ENCODE measurements around the gene IPO13.

IPO13 gene

GRCh38 chr1:44016041-44016889 lies 69.5 kb downstream of the IPO13 start:
- no peaks in the 10 kb centered on the region for H3K27me3 ChIP-seq (replicated peaks; ENCODE audit: insufficient read depth, low read length)
- DNase-seq = no peak
- no peaks in the 10 kb centered on the region for H3K79me2 ChIP-seq (ENCODE audit: low read length)
- H3K27ac ChIP-seq (ENCODE audit: low read length) = no peak overlapping the region
- H3K4me3 ChIP-seq (ENCODE audit: low read length) = no peak overlapping the region
- no peak for TF ChIP-seq EZH2phosphoT487 (IDR thresholded peaks at IDR 0.05; ENCODE audit: low read length)
- no peak for TF ChIP-seq EZH2 (optimal IDR thresholded peaks at IDR 0.05; ENCODE audit: low read depth, low read length)
- TF ChIP-seq CTCF (IDR thresholded peaks at IDR 0.05; ENCODE audit: low read length) = no peak
- H3K9me3 ChIP-seq (replicated peaks; ENCODE audit: insufficient read depth, low read length) = no peaks in the 10 kb centered on the region
- H3F3A ChIP-seq (ENCODE audit: insufficient read depth, low read length) = no peaks in the 10 kb centered on the region
- H3K36me3 ChIP-seq (replicated peaks; ENCODE audit: insufficient read depth, low read length) = no peaks in the 10 kb centered on the region
- H3K9ac ChIP-seq (ENCODE audit: low read length) = no peak overlapping the region
- no peak overlapping the region for H3K4me2 ChIP-seq (ENCODE audit: low read depth, low read length)
- H4K20me1 ChIP-seq (ENCODE audit: insufficient read depth, low read length) = no peaks in the 10 kb centered on the region
- H3K9me2 ChIP-seq (replicated peaks; ENCODE audit: insufficient read depth, low read length) = no peaks in the 10 kb centered on the region
- H2AFZ ChIP-seq (ENCODE audit: low read length) = no peak overlapping the region
- H3K4me1 ChIP-seq (ENCODE audit: low read length) = no peaks in the 10 kb centered on the region

DNA sequence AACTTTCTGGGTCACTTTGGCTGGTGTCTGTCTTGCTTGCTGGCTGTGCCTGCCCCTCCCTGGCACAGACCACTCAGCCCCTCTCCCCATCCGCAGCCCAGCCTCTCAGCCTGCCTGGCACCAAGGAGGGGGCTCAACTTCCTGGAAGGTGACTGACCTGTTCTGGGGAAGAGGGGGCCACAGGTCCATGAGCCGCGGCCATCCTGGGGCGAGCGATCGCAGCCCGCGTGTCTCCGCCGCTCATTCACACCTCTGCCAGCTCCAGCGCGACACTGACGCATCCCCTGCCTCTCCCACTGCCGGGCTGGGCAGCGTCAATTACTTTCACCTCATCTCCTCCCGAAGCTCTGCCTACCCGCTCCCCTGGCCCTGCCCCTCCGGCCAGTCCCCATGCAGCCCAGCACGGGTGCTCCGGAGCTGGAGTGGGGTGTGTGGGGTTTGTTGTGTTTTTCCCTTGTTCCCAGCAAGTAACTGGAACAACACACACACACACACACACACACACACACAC lies 70.2 kb downstream of the IPO13 start:
- no peaks in the 10 kb centered on the region for H3K4me1 ChIP-seq (ENCODE audit: low read length)
- H3K79me2 ChIP-seq (ENCODE audit: low read length) = no peaks in the 10 kb centered on the region
- no peaks in the 10 kb centered on the region for H3F3A ChIP-seq (ENCODE audit: insufficient read depth, low read length)
- H3K36me3 ChIP-seq (replicated peaks; ENCODE audit: insufficient read depth, low read length) = no peaks in the 10 kb centered on the region
- no peak overlapping the region for H3K27ac ChIP-seq (ENCODE audit: low read length)
- H3K9me3 ChIP-seq (replicated peaks; ENCODE audit: insufficient read depth, low read length) = no peaks in the 10 kb centered on the region
- H4K20me1 ChIP-seq (ENCODE audit: insufficient read depth, low read length) = no peaks in the 10 kb centered on the region
- TF ChIP-seq EZH2phosphoT487 (IDR thresholded peaks at IDR 0.05; ENCODE audit: low read length) (no peak), EZH2 (optimal IDR thresholded peaks at IDR 0.05; ENCODE audit: low read depth, low read length) (no peak), CTCF (IDR thresholded peaks at IDR 0.05; ENCODE audit: low read length) (no peak)
- no peak for DNase-seq
- no peak overlapping the region for H2AFZ ChIP-seq (ENCODE audit: low read length)
- no peaks in the 10 kb centered on the region for H3K9me2 ChIP-seq (replicated peaks; ENCODE audit: insufficient read depth, low read length)
- H3K4me2 ChIP-seq (ENCODE audit: low read depth, low read length) = no peak overlapping the region
- no peak overlapping the region for H3K4me3 ChIP-seq (ENCODE audit: low read length)
- no peaks in the 10 kb centered on the region for H3K27me3 ChIP-seq (replicated peaks; ENCODE audit: insufficient read depth, low read length)
- no peak overlapping the region for H3K9ac ChIP-seq (ENCODE audit: low read length)

Data from MM.1S (cell line).